MM.1S (cell line): ENCODE measurements around the gene TSPYL4.
"Not testable (repeated sequence)": the region's sequence is repeated elsewhere in the genome, so short reads cannot be mapped to it uniquely, and the experiment has no call there.

ENCODE experiments used
- DNase-seq: peaks from one replicate; pipeline ENCODE4 v3.0.0-alpha.2; 2015
- H2AFZ ChIP-seq: fragments of 300-600 bp; sonication (generic); 2 replicates; pipeline ENCODE4 v1.6.0; 2016; ENCODE audit warnings: antibody characterized with exemption, low read length
- H3F3A ChIP-seq: fragments of 300-600 bp; sonication (generic); 2 replicates; pipeline ENCODE4 v1.6.1; 2016; ENCODE audit warnings: mild to moderate bottlenecking, antibody characterized with exemption, low read length, moderate library complexity, mixed read lengths; ENCODE audit not compliant: insufficient read depth
- H3K27ac ChIP-seq: fragments of 300-600 bp; sonication (generic); 2 replicates; pipeline ENCODE4 v1.5.1; 2016; ENCODE audit warnings: mild to moderate bottlenecking, low read length
- H3K27me3 ChIP-seq: fragments of 300-600 bp; sonication (generic); replicated peaks from 2 replicates; pipeline ENCODE4 v1.6.0; 2016; ENCODE audit warnings: low read length; ENCODE audit not compliant: insufficient read depth
- H3K36me3 ChIP-seq: fragments of 300-600 bp; sonication (generic); replicated peaks from 2 replicates; pipeline ENCODE4 v1.6.1; 2016; ENCODE audit warnings: mild to moderate bottlenecking, low read length, mixed read lengths; ENCODE audit not compliant: insufficient read depth
- H3K4me1 ChIP-seq: fragments of 300-600 bp; sonication (generic); 2 replicates; pipeline ENCODE4 v1.6.1; 2016; ENCODE audit warnings: low read length, mixed read lengths
- H3K4me2 ChIP-seq: fragments of 300-600 bp; sonication (generic); 2 replicates; pipeline ENCODE4 v1.6.0; 2016; ENCODE audit warnings: low read depth, low read length
- H3K4me3 ChIP-seq: fragments of 300-600 bp; sonication (generic); 2 replicates; pipeline ENCODE4 v1.5.1; 2016; ENCODE audit warnings: low read length, mixed read lengths
- H3K79me2 ChIP-seq: fragments of 300-600 bp; sonication (generic); 2 replicates; pipeline ENCODE4 v1.6.1; 2016; ENCODE audit warnings: mixed run types, low read length, mixed read lengths
- H3K9ac ChIP-seq: fragments of 300-600 bp; sonication (generic); 2 replicates; pipeline ENCODE4 v1.6.1; 2016; ENCODE audit warnings: low read length, mixed read lengths
- H3K9me2 ChIP-seq: fragments of 300-600 bp; sonication (generic); replicated peaks from 2 replicates; pipeline ENCODE4 v1.6.1; 2016; ENCODE audit warnings: mild to moderate bottlenecking, low read length, mixed read lengths; ENCODE audit not compliant: insufficient read depth
- H3K9me3 ChIP-seq: fragments of 300-600 bp; sonication (generic); replicated peaks from 2 replicates; pipeline ENCODE4 v1.6.1; 2016; ENCODE audit warnings: mild to moderate bottlenecking, low read length, mixed read lengths; ENCODE audit not compliant: insufficient read depth
- H4K20me1 ChIP-seq: fragments of 300-600 bp; sonication (generic); 2 replicates; pipeline ENCODE4 v1.6.1; 2016; ENCODE audit warnings: mild to moderate bottlenecking, low read length, moderate library complexity, mixed read lengths; ENCODE audit not compliant: insufficient read depth
- CTCF ChIP-seq: fragments of 300-600 bp; sonication (generic); IDR thresholded peaks from 2 replicates; pipeline ENCODE4 v1.5.1; 2016; ENCODE audit warnings: antibody characterized with exemption, low read length, mixed read lengths
- EZH2 ChIP-seq: fragments of 300-600 bp; sonication (generic); optimal IDR thresholded peaks from 2 replicates; pipeline ENCODE3; 2017; ENCODE audit warnings: low read depth, mild to moderate bottlenecking, antibody characterized with exemption, low read length, mixed read lengths
- EZH2phosphoT487 ChIP-seq: fragments of 300-600 bp; sonication (generic); IDR thresholded peaks from 2 replicates; pipeline ENCODE4 v1.6.1; 2018; ENCODE audit warnings: antibody characterized with exemption, low read length

The TSPYL4 gene

DNA sequence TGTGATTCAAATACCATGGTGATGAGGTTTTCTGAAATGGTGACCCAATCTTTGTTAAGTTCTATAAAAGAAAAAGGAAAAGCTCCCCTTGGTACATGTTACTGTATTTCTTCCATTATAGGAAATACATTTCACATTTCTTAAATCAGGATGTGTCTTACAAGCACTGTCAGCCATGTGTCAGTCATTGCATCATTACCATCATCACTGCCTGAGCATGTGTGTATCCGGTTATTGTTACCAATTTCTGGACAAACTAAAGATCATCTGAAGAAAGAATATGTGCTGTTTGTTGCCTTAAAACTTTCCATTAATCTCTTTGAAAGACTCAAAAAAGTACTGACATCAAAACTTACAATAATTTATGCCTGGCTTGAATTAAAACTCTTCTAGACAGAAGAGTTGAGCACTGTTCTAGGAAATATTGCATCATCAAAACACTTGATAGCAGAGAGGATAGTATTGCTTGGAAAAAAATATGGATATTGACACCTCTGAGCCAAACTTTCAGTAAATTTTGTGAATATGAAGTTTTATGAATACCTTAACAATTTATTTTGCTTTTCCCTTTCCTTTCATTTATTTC, 33.0 kb upstream of the TSPYL4 start:
- Histone ChIP-seq H3K9me3 (no peaks in the 10 kb centered on the region), H3K27me3 (no peaks in the 10 kb centered on the region), H2AFZ (no peak overlapping the region), H3K9ac (no peak overlapping the region), H3F3A (no peaks in the 10 kb centered on the region), H3K4me2 (no peak overlapping the region), H3K4me3 (no peak overlapping the region), H3K79me2 (no peaks in the 10 kb centered on the region), H3K9me2 (no peaks in the 10 kb centered on the region), H3K27ac (no peak overlapping the region), H3K36me3 (no peaks in the 10 kb centered on the region), H3K4me1 (peaks cover 4% of the 10 kb centered on the region), H4K20me1 (no peaks in the 10 kb centered on the region)
- DNase-seq: no peak
- TF ChIP-seq CTCF: no peak
- no peak for TF ChIP-seq EZH2
- TF ChIP-seq EZH2phosphoT487: no peak

DNA sequence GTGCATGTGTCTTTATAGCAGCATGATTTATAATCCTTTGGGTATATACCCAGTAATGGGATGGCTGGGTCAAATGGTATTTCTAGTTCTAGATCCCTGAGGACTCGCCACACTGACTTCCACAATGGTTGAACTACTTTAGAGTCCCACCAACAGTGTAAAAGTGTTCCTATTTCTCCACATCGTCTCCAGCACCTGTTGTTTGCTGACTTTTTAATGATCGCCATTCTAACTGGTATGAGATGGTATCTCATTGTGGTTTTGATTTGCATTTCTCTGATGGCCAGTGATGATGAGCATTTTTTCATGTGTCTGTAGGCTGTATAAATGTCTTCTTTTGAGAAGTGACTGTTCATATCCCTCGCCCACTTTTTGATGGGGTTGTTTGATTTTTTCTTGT, 31.1 kb upstream of the TSPYL4 start:
- H3F3A ChIP-seq, H3K4me1 ChIP-seq, H3K4me3 ChIP-seq, H3K9me3 ChIP-seq, H3K9me2 ChIP-seq, H2AFZ ChIP-seq, H4K20me1 ChIP-seq, H3K27ac ChIP-seq, H3K36me3 ChIP-seq, H3K27me3 ChIP-seq, DNase-seq, H3K9ac ChIP-seq, H3K79me2 ChIP-seq, H3K4me2 ChIP-seq: not testable (repeated sequence)

- Histone ChIP-seq H3K4me2 (no peak overlapping the region), H3K27me3 (no peaks in the 10 kb centered on the region), H3K9me2 (no peaks in the 10 kb centered on the region), H3K9ac (no peak overlapping the region), H3K36me3 (no peaks in the 10 kb centered on the region; the same call in 1 of the 2 replicates), H3K4me1 (peaks cover 9% of the 10 kb centered on the region; the same call in 1 of the 2 replicates), H4K20me1 (no peaks in the 10 kb centered on the region; the same call in 1 of the 2 replicates), H3F3A (peaks cover 13% of the 10 kb centered on the region), H3K9me3 (no peaks in the 10 kb centered on the region), H3K4me3 (no peak overlapping the region), H2AFZ (no peak overlapping the region), H3K27ac (no peak overlapping the region), H3K79me2 (peaks cover 15% of the 10 kb centered on the region)
- TF ChIP-seq EZH2: no peak
- TF ChIP-seq CTCF: no peak
- TF ChIP-seq EZH2phosphoT487: no peak
- no peak for DNase-seq
Measured at GRCh38 chr6:116283191-116283590, 29.3 kb upstream of the TSPYL4 start.

- no peak for DNase-seq
- H3K79me2 ChIP-seq: peaks cover 20% of the 10 kb centered on the region
- no peak overlapping the region for H3K4me2 ChIP-seq
- TF ChIP-seq CTCF: no peak
- no peak for TF ChIP-seq EZH2phosphoT487
- no peak for TF ChIP-seq EZH2
- H3K9me2 ChIP-seq: no peaks in the 10 kb centered on the region
- no peaks in the 10 kb centered on the region; the same call in 1 of the 2 replicates for H3K36me3 ChIP-seq
- H3K9ac ChIP-seq: no peak overlapping the region
- no peaks in the 10 kb centered on the region; the same call in 1 of the 2 replicates for H4K20me1 ChIP-seq
- H2AFZ ChIP-seq: no peak overlapping the region
- H3K27me3 ChIP-seq: no peaks in the 10 kb centered on the region
- peaks cover 14% of the 10 kb centered on the region for H3K4me1 ChIP-seq
- H3K9me3 ChIP-seq: no peaks in the 10 kb centered on the region
- peaks cover 13% of the 10 kb centered on the region for H3F3A ChIP-seq
- no peak overlapping the region for H3K4me3 ChIP-seq
- no peak overlapping the region for H3K27ac ChIP-seq
Measured at GRCh38 chr6:116282698-116283097, 28.8 kb upstream of the TSPYL4 start.
